Stimulated activated CD4-positive, alpha-beta T cell treated with anti-CD3 and anti-CD28 coated beads, TNF-alpha, amount 100 ng/mL, for 1 hour (primary cell): Measurements from ENCODE around the gene VSIG10L.

Experiments
- DNase-seq, 3 donors: peaks; one replicate each; pipeline ENCODE4 v3.0.0-alpha.2; 2020; ENCODE audit warnings: low read depth in 3 of 3, low spot score in 1 of 3

VSIG10L gene

GRCh38 chr19:51318687-51319648, 23.0 kb downstream of the VSIG10L start:
- no peak for DNase-seq

GRCh38 chr19:51317968-51318367, 24.0 kb downstream of the VSIG10L start:
- DNase-seq, result no peak

- no peak for DNase-seq
Observed at GRCh38 chr19:51317376-51317775, 24.6 kb downstream of the VSIG10L start.

- DNase-seq, result no peak
Observed at GRCh38 chr19:51316688-51317087, 25.3 kb downstream of the VSIG10L start.

- DNase-seq, result no peak
Observed at GRCh38 chr19:51311351-51312257, 30.3 kb downstream of the VSIG10L start, which contains the start of gene IGLON5. TSS of gene IGLON5 (plus strand) at chr19:51311644. CDS start at chr19:51311848, 204 bp downstream.

GRCh38 chr19:51305479-51305878, 36.5 kb downstream of the VSIG10L start:
- DNase-seq, result no peak

GRCh38 chr19:51301266-51301665, 40.7 kb downstream of the VSIG10L start:
- DNase-seq, result no peak

GRCh38 chr19:51297406-51297805, 44.5 kb downstream of the VSIG10L start:
- DNase-seq, result no peak

- no peak for DNase-seq
Observed at GRCh38 chr19:51296336-51297093, 45.4 kb downstream of the VSIG10L start.

GRCh38 chr19:51295382-51296126, 46.4 kb downstream of the VSIG10L start:
- no peak for DNase-seq

- no peak for DNase-seq
Observed at GRCh38 chr19:51294977-51295375, 47.0 kb downstream of the VSIG10L start.

GRCh38 chr19:51294211-51294976, 47.5 kb downstream of the VSIG10L start:
- DNase-seq, result no peak

GRCh38 chr19:51293571-51294210, 48.2 kb downstream of the VSIG10L start:
- no peak for DNase-seq

GRCh38 chr19:51292971-51293370, 49.0 kb downstream of the VSIG10L start:
- DNase-seq, result no peak

- DNase-seq, result no peak
Observed at GRCh38 chr19:51289635-51290034, 52.3 kb downstream of the VSIG10L start.

GRCh38 chr19:51285682-51286081, 56.3 kb downstream of the VSIG10L start:
- no peak for DNase-seq

GRCh38 chr19:51282335-51282734, 59.6 kb downstream of the VSIG10L start:
- DNase-seq, result no peak
